Activated naive CD8-positive, alpha-beta T cell (primary cell): ENCODE data around the gene LAMP5.

ENCODE experiments used
- H3K27ac Mint-ChIP-seq: one replicate; pipeline ENCODE4 v1.8.0; 2021; ENCODE audit warnings: mixed read lengths
- H3K27me3 Mint-ChIP-seq: one replicate; pipeline ENCODE4 v1.8.0; 2021; ENCODE audit warnings: mixed read lengths
- H3K36me3 Mint-ChIP-seq: one replicate; pipeline ENCODE4 v1.8.0; 2021; ENCODE audit warnings: mixed read lengths
- H3K4me1 Mint-ChIP-seq: one replicate; pipeline ENCODE4 v1.8.0; 2021; ENCODE audit warnings: low read depth, mixed read lengths
- H3K4me3 Mint-ChIP-seq: one replicate; pipeline ENCODE4 v1.8.0; 2021; ENCODE audit warnings: mild to moderate bottlenecking, mixed read lengths
- H3K9me3 Mint-ChIP-seq: one replicate; pipeline ENCODE4 v1.8.0; 2021; ENCODE audit warnings: low read depth, mixed read lengths

Gene LAMP5

DNA sequence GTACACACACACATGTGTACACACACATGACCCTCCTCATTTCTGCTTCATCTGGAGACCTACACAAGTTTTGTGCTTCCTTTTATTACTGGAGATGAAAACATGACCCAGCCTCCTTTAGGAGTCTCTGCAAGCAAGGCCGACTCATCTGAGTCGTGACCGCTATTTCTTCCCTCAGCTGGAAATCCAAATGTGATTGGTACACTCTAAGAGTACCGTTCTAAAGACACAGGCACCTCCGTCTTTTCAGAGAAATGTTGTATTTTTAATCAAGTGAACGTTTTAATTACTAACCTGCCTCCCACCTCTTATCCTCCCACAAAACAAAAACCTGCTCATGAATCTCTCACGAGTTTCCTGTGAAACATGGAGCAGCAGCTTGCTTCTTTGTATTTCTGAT is 63.0 kb downstream of the LAMP5 start:
- Mint-ChIP-seq H3K27ac (no peak overlapping the region), H3K9me3 (no peaks in the 10 kb centered on the region), H3K4me3 (no peak overlapping the region), H3K4me1 (no peaks in the 10 kb centered on the region), H3K36me3 (no peaks in the 10 kb centered on the region), H3K27me3 (peaks cover 4% of the 10 kb centered on the region)

DNA sequence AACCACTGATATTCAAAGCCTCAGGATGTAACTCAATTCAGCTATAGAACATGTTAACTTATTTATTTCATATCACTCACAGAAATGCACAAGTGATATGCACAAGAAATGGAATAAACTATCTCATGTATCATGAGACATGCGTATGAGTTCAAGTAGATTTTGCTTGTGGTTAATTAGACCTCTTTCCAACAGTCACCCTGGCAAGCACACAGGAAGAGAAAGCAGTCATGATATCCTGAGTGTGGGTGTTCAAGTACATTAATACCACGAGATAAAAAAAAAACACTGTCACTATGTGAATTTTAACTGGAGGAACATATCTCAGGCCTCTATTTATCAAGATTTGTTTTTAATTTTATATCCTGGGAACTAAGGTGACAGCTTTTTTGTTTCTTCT is 64.2 kb downstream of the LAMP5 start:
- Mint-ChIP-seq H3K4me3 (no peak overlapping the region), H3K27me3 (peaks cover 5% of the 10 kb centered on the region), H3K27ac (no peak overlapping the region), H3K36me3 (no peaks in the 10 kb centered on the region), H3K4me1 (no peaks in the 10 kb centered on the region), H3K9me3 (no peaks in the 10 kb centered on the region)
